GM18907 (cell line): ENCODE results near the gene SKAP1.
"Not testable (repeated sequence)": the region's sequence is repeated elsewhere in the genome, so short reads cannot be mapped to it uniquely, and the experiment has no call there.

Experiments
- ATAC-seq: cut with Tn5 transposase; IDR thresholded peaks from one replicate; pipeline ENCODE4 v1.9.1; 2021; ENCODE audit warnings: mild to moderate bottlenecking, moderate library complexity; ENCODE audit not compliant: unreplicated experiment

Gene SKAP1

GRCh38 chr17:48416971-48417370 is 13.0 kb downstream of the SKAP1 start:
- ATAC-seq, result no peak

- ATAC-seq, result no peak
Measured at GRCh38 chr17:48413613-48414405, 16.2 kb downstream of the SKAP1 start.

- no peak for ATAC-seq
Measured at GRCh38 chr17:48412841-48413240, 17.2 kb downstream of the SKAP1 start.

GRCh38 chr17:48410821-48411220 is 19.2 kb downstream of the SKAP1 start:
- ATAC-seq, result not testable (repeated sequence)

- ATAC-seq, result no peak
Measured at GRCh38 chr17:48409607-48410006, 20.4 kb downstream of the SKAP1 start.

GRCh38 chr17:48406936-48407567 is 23.0 kb downstream of the SKAP1 start:
- ATAC-seq, result no peak

- ATAC-seq, result no peak
Measured at GRCh38 chr17:48394821-48395220, 35.2 kb downstream of the SKAP1 start.

GRCh38 chr17:48393283-48393682 is 36.7 kb downstream of the SKAP1 start:
- ATAC-seq, result no peak

- ATAC-seq, result no peak
Measured at GRCh38 chr17:48392857-48393256, 37.2 kb downstream of the SKAP1 start.

- no peak for ATAC-seq
Measured at GRCh38 chr17:48391444-48391843, 38.6 kb downstream of the SKAP1 start.

GRCh38 chr17:48389903-48390302 is 40.1 kb downstream of the SKAP1 start:
- ATAC-seq, result no peak

GRCh38 chr17:48388955-48389743 is 40.9 kb downstream of the SKAP1 start:
- ATAC-seq, result no peak

GRCh38 chr17:48386826-48387225 is 43.2 kb downstream of the SKAP1 start:
- no peak for ATAC-seq

- ATAC-seq, result no peak
Measured at GRCh38 chr17:48385319-48385718, 44.7 kb downstream of the SKAP1 start.

GRCh38 chr17:48384164-48384563 is 45.9 kb downstream of the SKAP1 start:
- no peak for ATAC-seq

- no peak for ATAC-seq
Measured at GRCh38 chr17:48382989-48383388, 47.0 kb downstream of the SKAP1 start.

- ATAC-seq, result no peak
Measured at GRCh38 chr17:48378708-48379392, 51.2 kb downstream of the SKAP1 start.

GRCh38 chr17:48378238-48378637 is 51.8 kb downstream of the SKAP1 start:
- no peak for ATAC-seq

GRCh38 chr17:48376682-48377325 is 53.2 kb downstream of the SKAP1 start:
- no peak for ATAC-seq

- no peak for ATAC-seq
Measured at GRCh38 chr17:48375356-48375755, 54.7 kb downstream of the SKAP1 start.
